SK-N-SH (cell line): ENCODE measurements around the gene NTN1. TPM values are rescaled to one million over a fixed set of nuclear protein-coding genes. Genes with fewer than 3 reads are reported as not detected.

Experiments
- CTCF ChIA-PET: fragments of 300-600, 350-600 bp; formaldehyde crosslinking; extraction: SDS; loops from one replicate; lab custom pipeline; 2021; lab: Yijun Ruan, JAX
- POLR2A ChIA-PET: fragments of 350-600 bp; sonication (Branson Sonifier 250); formaldehyde crosslinking; extraction: SDS; loops from one replicate; lab custom pipeline; 2020; ENCODE audit warnings: antibody characterized with exemption, inconsistent platforms; lab: Yijun Ruan, JAX
- DNase-seq: peaks from one replicate; pipeline ENCODE4 v3.0.0; 2012
- H2AFZ ChIP-seq: fragments of 200-600 bp; sonication (generic); 2 replicates; pipeline ENCODE4 v1.8.1; 2016; ENCODE audit warnings: antibody characterized with exemption, mild to moderate bottlenecking, low read depth
- H3F3A ChIP-seq: fragments of 200-600 bp; sonication (generic); replicated peaks from 2 replicates; pipeline ENCODE3; 2016; ENCODE audit warnings: antibody characterized with exemption, mild to moderate bottlenecking; ENCODE audit not compliant: insufficient read depth
- H3K27ac ChIP-seq, 2 experiments: fragments of 200-500 bp in 1 of 2; fragments of 200-600 bp in 1 of 2; sonication (Bioruptor generic) in 1 of 2; sonication (generic), shearing (Covaris generic) in 1 of 2; 2 replicates each; pipeline versions ENCODE4 v1.5.1 to v1.6.1; 2014 to 2016; ENCODE audit warnings: low read depth in 2 of 2, inconsistent platforms in 1 of 2, low read length in 1 of 2, mild to moderate bottlenecking in 1 of 2, mixed read lengths in 1 of 2
- H3K27me3 ChIP-seq: fragments of 200-600 bp; sonication (generic), shearing (Covaris generic); 2 replicates; pipeline ENCODE4 v1.6.1; 2016; ENCODE audit warnings: mixed run types; ENCODE audit not compliant: insufficient read depth
- H3K36me3 ChIP-seq, 2 experiments: fragments of 200-500 bp in 1 of 2; fragments of 200-600 bp in 1 of 2; sonication (Bioruptor generic) in 1 of 2; sonication (generic) in 1 of 2; replicated peaks in 1 of 2; 2 replicates each; pipeline versions ENCODE3 to v1.5.1; 2014 to 2016; ENCODE audit warnings: low read length in 1 of 2, mild to moderate bottlenecking in 1 of 2; ENCODE audit not compliant: insufficient read depth in 2 of 2, control insufficient read depth in 1 of 2
- H3K4me1 ChIP-seq, 2 experiments: fragments of 200-500 bp in 1 of 2; fragments of 200-600 bp in 1 of 2; sonication (Bioruptor generic) in 1 of 2; sonication (generic), shearing (Covaris generic) in 1 of 2; 2 replicates each; pipeline versions ENCODE4 v1.5.1 to v1.6.1; 2014 to 2016; ENCODE audit warnings: low read depth in 1 of 2, low read length in 1 of 2, mixed run types in 1 of 2; ENCODE audit not compliant: insufficient read depth in 2 of 2, control insufficient read depth in 1 of 2
- H3K4me2 ChIP-seq: fragments of 200-600 bp; sonication (generic), shearing (Covaris generic); 2 replicates; pipeline ENCODE4 v1.6.1; 2017; ENCODE audit warnings: mixed run types
- H3K4me3 ChIP-seq, 2 experiments: fragments of 200-500 bp in 1 of 2; fragments of 200-600 bp in 1 of 2; sonication (Bioruptor generic) in 1 of 2; sonication (generic), shearing (Covaris generic) in 1 of 2; 2 replicates each; pipeline versions ENCODE4 v1.5.1 to v1.8.1; 2014 to 2016; ENCODE audit warnings: low read depth in 2 of 2, inconsistent platforms in 1 of 2, low read length in 1 of 2, mild to moderate bottlenecking in 1 of 2, mixed read lengths in 1 of 2, moderate library complexity in 1 of 2
- H3K79me2 ChIP-seq: fragments of 200-600 bp; sonication (generic); 2 replicates; pipeline ENCODE4 v1.8.1; 2017; ENCODE audit warnings: mild to moderate bottlenecking; ENCODE audit not compliant: insufficient read depth
- H3K9ac ChIP-seq: fragments of 200-600 bp; sonication (generic); 2 replicates; pipeline ENCODE4 v1.6.1; 2017; ENCODE audit warnings: mixed run types
- H3K9me2 ChIP-seq: fragments of 200-600 bp; sonication (generic); 2 replicates; pipeline ENCODE4 v1.6.1; 2017; ENCODE audit warnings: mixed run types
- H3K9me3 ChIP-seq: fragments of 200-600 bp; sonication (generic); 2 replicates; pipeline ENCODE4 v1.6.1; 2017; ENCODE audit warnings: mixed run types, mild to moderate bottlenecking, moderate library complexity
- H4K20me1 ChIP-seq: fragments of 200-600 bp; sonication (generic); 2 replicates; pipeline ENCODE4 v1.6.1; 2017; ENCODE audit warnings: mild to moderate bottlenecking, mixed run types; ENCODE audit not compliant: insufficient read depth
- CHD2 ChIP-seq: fragments of 150-350 bp; IDR thresholded peaks from 2 replicates; pipeline ENCODE4 v1.6.1; 2018; ENCODE audit warnings: low read length; ENCODE audit not compliant: partially characterized antibody
- EP300 ChIP-seq, 2 experiments: IDR thresholded peaks; 2 replicates each; pipeline versions ENCODE4 v1.4.0 to v1.6.1; 2012; ENCODE audit warnings: borderline replicate concordance in 1 of 2, low read depth in 1 of 2, low read length in 1 of 2
- EZH2phosphoT487 ChIP-seq: fragments of 200-600 bp; sonication (generic); IDR thresholded peaks from 2 replicates; pipeline ENCODE4 v1.6.1; 2017; ENCODE audit warnings: low read depth, mixed run types, mild to moderate bottlenecking, antibody characterized with exemption, moderate library complexity, borderline replicate concordance
- FOSL2 ChIP-seq: IDR thresholded peaks from 2 replicates; pipeline ENCODE4 v1.4.0; 2012; ENCODE audit warnings: low read depth, mild to moderate bottlenecking, moderate library complexity, borderline replicate concordance
- GATA2 ChIP-seq: sonication (generic); formaldehyde crosslinking; IDR thresholded peaks from 2 replicates; pipeline ENCODE4 v1.5.0; 2020; ENCODE audit warnings: mild to moderate bottlenecking, missing genetic modification reagents
- IRF3 ChIP-seq: fragments of 150-350 bp; IDR thresholded peaks from 2 replicates; pipeline ENCODE4 v1.6.1; 2016; ENCODE audit warnings: mild to moderate bottlenecking, low read depth, low read length
- MEF2A ChIP-seq: IDR thresholded peaks from 2 replicates; pipeline ENCODE4 v1.4.0; 2012; ENCODE audit warnings: low read depth, borderline replicate concordance
- MXI1 ChIP-seq: IDR thresholded peaks from 2 replicates; pipeline ENCODE4 v1.6.1; 2012; ENCODE audit warnings: mild to moderate bottlenecking, low read depth, low read length, improper control_type of control experiment
- NFIC ChIP-seq: IDR thresholded peaks from 2 replicates; pipeline ENCODE4 v1.4.0; 2012; ENCODE audit warnings: borderline replicate concordance
- NRF1 ChIP-seq: IDR thresholded peaks from 2 replicates; pipeline ENCODE4 v1.6.1; 2012; ENCODE audit warnings: low read depth, mild to moderate bottlenecking, low read length
- RCOR1 ChIP-seq: fragments of 150-350 bp; IDR thresholded peaks from 2 replicates; pipeline ENCODE4 v1.6.1; 2017; ENCODE audit warnings: antibody characterized with exemption, low read length
- REST ChIP-seq: IDR thresholded peaks from 2 replicates; pipeline ENCODE4 v1.6.1; 2012; ENCODE audit warnings: mild to moderate bottlenecking, low read depth, low read length, moderate library complexity
- RFX5 ChIP-seq: IDR thresholded peaks from 2 replicates; pipeline ENCODE4 v1.6.1; 2012; ENCODE audit warnings: mild to moderate bottlenecking, improper control_type of control experiment, low read length
- SIN3A ChIP-seq: IDR thresholded peaks from 2 replicates; pipeline ENCODE4 v1.6.1; 2012; ENCODE audit warnings: low read depth, mild to moderate bottlenecking, low read length, moderate library complexity, borderline replicate concordance
- SMC3 ChIP-seq: IDR thresholded peaks from 2 replicates; pipeline ENCODE4 v1.6.1; 2012; ENCODE audit warnings: low read depth, low read length, improper control_type of control experiment
- TCF12 ChIP-seq: IDR thresholded peaks from 2 replicates; pipeline ENCODE4 v1.4.0; 2012
- TEAD4 ChIP-seq: IDR thresholded peaks from 2 replicates; pipeline ENCODE4 v1.4.0; 2012; ENCODE audit warnings: mild to moderate bottlenecking, borderline replicate concordance; ENCODE audit not compliant: insufficient read depth
- USF2 ChIP-seq: fragments of 150-350 bp; IDR thresholded peaks from 2 replicates; pipeline ENCODE4 v1.6.1; 2017; ENCODE audit warnings: antibody characterized with exemption, low read length, low read depth, borderline replicate concordance
- ZBTB33 ChIP-seq: IDR thresholded peaks from 2 replicates; pipeline ENCODE4 v1.4.0; 2012; ENCODE audit warnings: low read depth, borderline replicate concordance
- WGBS: methylation state at CpG from one replicate; pipeline ENCODE4 v1.1.6; 2017; ENCODE audit warnings: low lambda C conversion rate; 5-methylcytosine and 5-hydroxymethylcytosine counted together
- polyA plus RNA-seq, 3 experiments: library from polyadenylated mRNA; depleted of rRNA; stranded (reverse); fragments of >200 nt; gene quantifications; 2 replicates each; pipeline ENCODE4 v1.2.3, GENCODE V29; 2012

The NTN1 gene
- polyA plus RNA-seq, 1 of the 3 experiments (the other 2 are of a cell fraction): 0.05 TPM

GRCh38 chr17:9221147-9221921 lies 200.0 kb downstream of the NTN1 start (continued):
- TF ChIP-seq USF2: no peak
- no peak for TF ChIP-seq CHD2
- no peak for TF ChIP-seq RFX5
- TF ChIP-seq, all 33 proteins: peak for 0

- Histone ChIP-seq H3K27me3 (no peaks in the 10 kb centered on the region), H3K4me1 (peaks cover 0 to 14% of the 10 kb centered on the region in 2 experiments; a peak in 2 of 4 replicates), H2AFZ (no peak overlapping the region), H4K20me1 (no peaks in the 10 kb centered on the region), H3K9me2 (no peaks in the 10 kb centered on the region), H3K27ac (no peak overlapping the region), H3F3A (no peaks in the 10 kb centered on the region), H3K4me3 (no peak overlapping the region), H3K9ac (no peak overlapping the region), H3K4me2 (no peak overlapping the region), H3K79me2 (no peaks in the 10 kb centered on the region), H3K36me3 (no peaks in the 10 kb centered on the region), H3K9me3 (no peaks in the 10 kb centered on the region)
- TF ChIP-seq EP300 (IDR thresholded peaks at IDR 0.05; ENCODE audit: borderline replicate concordance in 1 of 2, low read depth in 1 of 2, low read length in 1 of 2): no peak
- TF ChIP-seq ZBTB33: no peak
- TF ChIP-seq SMC3: no peak
- no peak for TF ChIP-seq NFIC
- TF ChIP-seq SIN3A: no peak
- no peak for TF ChIP-seq NRF1
- TF ChIP-seq IRF3: no peak
- TF ChIP-seq CHD2: no peak
- no peak for TF ChIP-seq MEF2A
- no peak for TF ChIP-seq TCF12
- TF ChIP-seq TEAD4: no peak
- no peak for TF ChIP-seq EZH2phosphoT487
- TF ChIP-seq RCOR1: no peak
- TF ChIP-seq FOSL2: no peak
- TF ChIP-seq GATA2: no peak
- no peak for TF ChIP-seq MXI1
- no peak for TF ChIP-seq REST
- no peak for TF ChIP-seq RFX5
- ChIA-PET CTCF (no interaction called here), POLR2A (no interaction called here)
- no peak for DNase-seq
- WGBS: 65% methylated on average over 4 of the region's 5 CpGs
Measured at GRCh38 chr17:9221922-9222180, 200.5 kb downstream of the NTN1 start.
